ENCODE data around the gene HNRNPLL. TPM values are rescaled to one million over a fixed set of nuclear protein-coding genes. Genes with fewer than 3 reads are reported as not detected.

HNRNPLL gene
- total and polyA plus RNA-seq, 10 donors, result 4.8 to 53.4 (median 33.9) TPM

DNA sequence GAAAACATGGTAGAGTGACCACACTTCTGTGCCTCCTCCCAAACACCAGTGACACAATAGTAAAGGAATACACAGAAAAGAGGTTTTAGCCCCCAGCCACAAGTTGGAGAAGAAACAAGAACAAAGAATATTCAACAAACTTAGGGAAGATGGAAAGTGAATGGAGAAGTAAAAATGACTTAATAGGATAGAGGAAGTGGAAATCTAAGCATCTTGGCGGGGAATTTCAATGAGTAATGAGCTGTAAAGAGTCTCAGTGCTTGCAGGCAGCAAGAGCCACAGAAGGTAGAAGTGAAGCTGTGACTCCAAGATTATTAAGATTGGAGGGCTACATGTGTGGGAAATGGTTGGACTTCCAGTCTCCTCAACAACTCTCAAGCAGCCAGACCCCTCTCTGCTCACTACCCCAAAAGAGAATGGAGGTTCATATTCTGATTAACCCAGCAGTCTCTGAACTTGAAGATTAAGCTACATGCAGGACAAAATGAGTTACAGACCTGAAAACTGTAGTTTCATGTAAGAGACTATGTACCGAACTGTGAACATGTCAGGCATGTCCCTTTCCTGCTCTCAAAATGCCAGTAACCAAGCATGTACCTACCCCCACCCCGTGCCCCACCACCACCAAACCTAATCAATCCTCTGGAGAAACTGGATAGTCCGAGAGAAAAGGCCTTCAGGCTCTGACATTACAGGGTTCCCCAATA lies 16.9 kb upstream of the HNRNPLL start:
- Histone ChIP-seq H3K36me3 (no peaks in the 10 kb centered on the region), H3K27me3 (replicated peaks in 1 of 7) (peaks cover 0 to 22% (median 0%) of the 10 kb centered on the region in 7 donors), H3K4me1 (peaks cover 0 to 35% (median 15%) of the 10 kb centered on the region in 6 donors), H3K4me3 (no peak overlapping the region), H3K9me3 (peaks cover 0 to 5% (median 0%) of the 10 kb centered on the region in 8 donors), H3K27ac (no peak overlapping the region)
- TF ChIP-seq POLR2A (IDR thresholded peaks at IDR 0.05), result no peak
- no peak for TF ChIP-seq POLR2AphosphoS5 (IDR thresholded peaks at IDR 0.05)
- TF ChIP-seq, protein P1, sequence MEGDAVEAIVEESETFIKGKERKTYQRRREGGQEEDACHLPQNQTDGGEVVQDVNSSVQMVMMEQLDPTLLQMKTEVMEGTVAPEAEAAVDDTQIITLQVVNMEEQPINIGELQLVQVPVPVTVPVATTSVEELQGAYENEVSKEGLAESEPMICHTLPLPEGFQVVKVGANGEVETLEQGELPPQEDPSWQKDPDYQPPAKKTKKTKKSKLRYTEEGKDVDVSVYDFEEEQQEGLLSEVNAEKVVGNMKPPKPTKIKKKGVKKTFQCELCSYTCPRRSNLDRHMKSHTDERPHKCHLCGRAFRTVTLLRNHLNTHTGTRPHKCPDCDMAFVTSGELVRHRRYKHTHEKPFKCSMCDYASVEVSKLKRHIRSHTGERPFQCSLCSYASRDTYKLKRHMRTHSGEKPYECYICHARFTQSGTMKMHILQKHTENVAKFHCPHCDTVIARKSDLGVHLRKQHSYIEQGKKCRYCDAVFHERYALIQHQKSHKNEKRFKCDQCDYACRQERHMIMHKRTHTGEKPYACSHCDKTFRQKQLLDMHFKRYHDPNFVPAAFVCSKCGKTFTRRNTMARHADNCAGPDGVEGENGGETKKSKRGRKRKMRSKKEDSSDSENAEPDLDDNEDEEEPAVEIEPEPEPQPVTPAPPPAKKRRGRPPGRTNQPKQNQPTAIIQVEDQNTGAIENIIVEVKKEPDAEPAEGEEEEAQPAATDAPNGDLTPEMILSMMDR (IDR thresholded peaks at IDR 0.05 in 8 of 11, conservative IDR thresholded peaks at IDR 0.05 in 3 of 11), result no peak
- no peak for DNase-seq
- intact Hi-C loops (cut with DNase I; ENCODE audit: low total_unique reads), result no loop called here
- 52 to 66% (median 61%) methylated on average over 4 of the region's 4 CpGs for WGBS, 5 donors

DNA sequence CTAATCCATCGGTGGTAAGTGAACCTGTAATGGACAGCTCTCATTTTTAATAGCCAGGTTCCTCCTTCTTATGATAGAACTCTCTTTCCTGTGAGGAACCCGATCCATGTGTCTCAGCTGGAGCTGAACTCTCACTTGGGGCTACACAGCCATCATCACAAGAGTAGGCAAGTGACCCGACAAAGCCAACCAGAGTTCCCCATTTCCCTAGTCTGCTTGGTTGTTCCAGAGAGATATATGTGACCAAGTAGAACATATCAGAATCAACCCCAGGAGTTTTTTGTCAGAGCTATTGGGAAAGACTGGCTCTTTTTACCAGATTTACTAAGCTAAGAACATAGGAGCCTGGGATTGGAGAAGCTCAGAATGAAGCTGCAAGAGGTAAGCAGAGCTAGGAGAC lies 14.6 kb upstream of the HNRNPLL start:
- Histone ChIP-seq H3K27me3 (replicated peaks in 1 of 7) (peaks cover 0 to 31% (median 6%) of the 10 kb centered on the region in 7 donors), H3K4me1 (peaks cover 0 to 42% (median 9%) of the 10 kb centered on the region in 6 donors), H3K27ac (no peak overlapping the region), H3K9me3 (peaks cover 0 to 5% (median 0%) of the 10 kb centered on the region in 8 donors), H3K36me3 (no peaks in the 10 kb centered on the region), H3K4me3 (no peak overlapping the region)
- no peak for TF ChIP-seq POLR2AphosphoS5 (IDR thresholded peaks at IDR 0.05)
- TF ChIP-seq, protein P1 (IDR thresholded peaks at IDR 0.05 in 8 of 11, conservative IDR thresholded peaks at IDR 0.05 in 3 of 11), result no peak
- 79 to 99% (median 89%) methylated on average over 3 of the region's 3 CpGs for WGBS, 5 donors
- DNase-seq, result no peak
- intact Hi-C loops (cut with DNase I; ENCODE audit: low total_unique reads), result no loop called here

DNA sequence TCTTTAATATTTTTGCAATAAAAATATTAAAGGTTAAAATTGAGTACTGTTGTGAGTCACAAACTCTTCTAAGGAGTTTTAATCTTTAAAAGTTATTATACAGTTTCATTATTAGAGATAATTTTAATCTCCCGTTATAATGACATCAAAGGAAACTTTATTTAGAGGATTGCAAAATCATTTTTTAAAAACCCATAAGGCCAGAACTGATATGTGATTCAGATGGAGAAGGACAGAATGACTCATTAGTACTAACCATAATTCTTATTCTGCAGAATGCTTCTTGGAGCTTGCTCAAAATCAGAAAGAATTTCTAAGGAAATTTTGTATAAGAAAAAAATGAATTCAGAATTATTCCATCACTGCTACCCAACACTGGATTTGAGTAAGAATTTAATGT lies 12.5 kb upstream of the HNRNPLL start:
- peaks cover 0 to 41% (median 7%) of the 10 kb centered on the region in 6 donors for H3K4me1 ChIP-seq
- TF ChIP-seq, protein P1 (IDR thresholded peaks at IDR 0.05 in 8 of 11, conservative IDR thresholded peaks at IDR 0.05 in 3 of 11), result no peak
- TF ChIP-seq POLR2A (IDR thresholded peaks at IDR 0.05) (no peak), POLR2AphosphoS5 (IDR thresholded peaks at IDR 0.05) (no peak)
- intact Hi-C loops (cut with DNase I; ENCODE audit: low total_unique reads), result no loop called here

DNA sequence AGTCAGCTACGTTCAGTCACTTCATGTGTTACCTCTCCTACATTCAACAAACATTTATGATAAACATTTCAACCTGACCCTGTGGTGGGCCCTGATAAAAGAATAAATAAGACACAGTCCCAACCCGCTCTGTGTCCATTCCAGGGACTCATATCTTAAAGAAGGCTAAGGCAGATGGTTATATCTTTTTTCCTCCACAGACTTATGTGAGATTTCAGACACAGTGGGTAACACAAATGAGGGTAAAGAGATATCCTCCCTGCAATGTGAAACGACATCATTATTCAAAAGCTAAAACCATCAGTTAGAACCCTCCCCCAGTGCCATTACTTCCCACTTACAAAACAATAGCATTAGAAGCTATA lies 11.1 kb upstream of the HNRNPLL start:
- 62 to 78% (median 69%) methylated on average over 3 of the region's 3 CpGs for WGBS, 5 donors
- Histone ChIP-seq H3K27me3 (replicated peaks in 1 of 7) (peaks cover 0 to 56% (median 8%) of the 10 kb centered on the region in 7 donors), H3K4me1 (peaks cover 0 to 27% (median 2%) of the 10 kb centered on the region in 6 donors), H3K4me3 (no peak overlapping the region), H3K27ac (no peak overlapping the region), H3K36me3 (no peaks in the 10 kb centered on the region), H3K9me3 (peaks cover 0 to 6% (median 0%) of the 10 kb centered on the region in 8 donors)
- TF ChIP-seq, protein P1 (IDR thresholded peaks at IDR 0.05 in 8 of 11, conservative IDR thresholded peaks at IDR 0.05 in 3 of 11), result no peak
- TF ChIP-seq POLR2AphosphoS5 (IDR thresholded peaks at IDR 0.05) (no peak), POLR2A (IDR thresholded peaks at IDR 0.05) (no peak)
- DNase-seq, result no peak
- intact Hi-C loops (cut with DNase I; ENCODE audit: low total_unique reads), result no loop called here

More for the DNA sequence above, 12.5 kb upstream of the HNRNPLL start:
- Histone ChIP-seq H3K9me3 (peaks cover 0 to 6% (median 0%) of the 10 kb centered on the region in 8 donors), H3K4me3 (no peak overlapping the region), H3K36me3 (no peaks in the 10 kb centered on the region), H3K27ac (no peak overlapping the region), H3K27me3 (replicated peaks in 1 of 7) (peaks cover 0 to 43% (median 8%) of the 10 kb centered on the region in 7 donors)
- 31 to 60% (median 43%) methylated on average over 1 of the region's 1 CpG for WGBS, 5 donors
- DNase-seq, result no peak
